GM23248 (cell line): ENCODE results near the gene POLG2.

Experiments used
- EZH2 ChIP-seq: fragments of 200-600 bp; sonication (generic); IDR thresholded peaks from 2 replicates; pipeline ENCODE4 v1.6.1; 2018; ENCODE audit warnings: antibody characterized with exemption, mild to moderate bottlenecking; ENCODE audit not compliant: insufficient read depth, poor library complexity, severe bottlenecking
- EZH2phosphoT487 ChIP-seq: fragments of 200-600 bp; sonication (generic); IDR thresholded peaks from 2 replicates; pipeline ENCODE4 v1.6.1; 2018; ENCODE audit warnings: antibody characterized with exemption, moderate library complexity, mild to moderate bottlenecking, low read depth; ENCODE audit not compliant: insufficient read depth

DNA sequence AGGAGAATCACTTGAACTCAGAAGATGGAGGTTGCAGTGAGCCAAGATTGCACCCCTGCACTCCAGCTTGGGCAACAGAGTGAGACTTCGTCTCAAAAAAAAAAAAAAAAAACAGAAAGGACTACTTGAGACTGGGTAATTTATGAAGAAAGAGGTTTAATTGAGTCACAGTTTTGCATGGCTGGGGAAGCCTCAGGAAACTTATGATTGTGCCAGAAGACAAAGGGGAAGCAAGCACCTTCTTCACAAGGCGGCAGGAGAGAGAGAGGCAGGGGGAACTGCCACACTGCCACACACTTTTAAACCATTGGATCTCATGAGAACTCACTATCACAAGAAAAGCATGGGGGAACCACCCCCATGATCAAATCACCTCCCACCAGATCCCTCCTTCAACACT is 56.9 kb downstream of the POLG2 start:
- TF ChIP-seq EZH2 (no peak), EZH2phosphoT487 (no peak)
